HG03025 (cell line): Measurements from ENCODE around the gene WNK2.

Source experiments
- ATAC-seq: cut with Tn5 transposase; IDR thresholded peaks from one replicate; pipeline ENCODE4 v1.9.1; 2021; ENCODE audit warnings: mild to moderate bottlenecking, moderate library complexity; ENCODE audit not compliant: unreplicated experiment, low FRiP score

Gene WNK2

GRCh38 chr9:93252116-93252780, 68.3 kb downstream of the WNK2 start:
- ATAC-seq: no peak

DNA sequence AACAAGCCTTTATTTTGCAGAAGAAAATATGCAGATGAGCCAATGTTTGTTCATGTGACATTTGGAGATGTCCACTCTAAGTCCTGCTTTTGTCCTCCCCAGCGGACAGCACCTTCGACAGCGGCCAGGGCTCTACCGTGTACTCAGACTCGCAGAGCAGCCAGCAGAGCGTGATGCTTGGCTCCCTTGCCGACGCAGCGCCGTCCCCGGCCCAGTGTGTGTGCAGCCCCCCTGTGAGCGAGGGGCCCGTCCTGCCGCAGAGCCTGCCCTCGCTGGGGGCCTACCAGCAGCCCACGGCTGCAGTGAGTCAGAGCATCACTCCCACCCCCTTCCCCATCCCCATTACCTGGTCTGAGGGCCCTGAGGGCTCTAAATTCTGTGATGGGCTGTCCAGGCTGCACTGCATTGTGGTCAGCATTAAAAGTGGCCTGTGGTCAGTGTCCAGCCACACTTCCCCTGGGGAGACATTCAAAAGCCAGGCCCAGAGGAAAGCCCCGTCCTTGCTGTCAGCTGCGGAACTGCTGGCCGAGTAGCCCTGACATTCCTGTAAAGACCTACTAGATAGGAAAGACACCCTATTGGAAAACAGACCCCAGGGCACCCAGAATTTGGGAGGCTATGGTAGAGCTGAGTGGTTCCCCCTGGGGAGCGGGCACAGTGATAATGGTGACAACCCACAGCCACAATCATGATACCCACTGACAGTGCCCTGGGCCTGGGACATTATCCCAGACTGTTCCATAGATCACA, 69.0 kb downstream of the WNK2 start:
- ATAC-seq: no peak

DNA sequence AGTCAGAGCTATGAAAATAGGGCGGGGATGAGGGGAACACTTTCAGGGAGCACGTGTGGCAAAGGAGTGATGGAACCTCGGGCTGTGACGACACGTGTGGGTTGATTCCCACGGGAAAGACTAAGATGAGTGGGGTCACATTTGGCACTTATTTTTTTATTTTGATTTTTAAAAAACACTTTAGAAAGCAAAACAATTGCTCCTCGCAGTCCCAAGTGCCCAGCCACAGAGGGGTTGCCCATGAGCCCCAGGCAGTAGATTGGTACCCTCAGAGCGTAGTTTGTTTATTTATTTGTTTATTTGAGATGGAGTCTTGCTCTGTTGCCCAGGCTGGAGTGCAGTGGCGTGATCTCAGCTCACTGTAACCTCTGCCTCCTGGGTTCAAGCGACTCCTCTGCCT, 69.7 kb downstream of the WNK2 start:
- no peak for ATAC-seq

DNA sequence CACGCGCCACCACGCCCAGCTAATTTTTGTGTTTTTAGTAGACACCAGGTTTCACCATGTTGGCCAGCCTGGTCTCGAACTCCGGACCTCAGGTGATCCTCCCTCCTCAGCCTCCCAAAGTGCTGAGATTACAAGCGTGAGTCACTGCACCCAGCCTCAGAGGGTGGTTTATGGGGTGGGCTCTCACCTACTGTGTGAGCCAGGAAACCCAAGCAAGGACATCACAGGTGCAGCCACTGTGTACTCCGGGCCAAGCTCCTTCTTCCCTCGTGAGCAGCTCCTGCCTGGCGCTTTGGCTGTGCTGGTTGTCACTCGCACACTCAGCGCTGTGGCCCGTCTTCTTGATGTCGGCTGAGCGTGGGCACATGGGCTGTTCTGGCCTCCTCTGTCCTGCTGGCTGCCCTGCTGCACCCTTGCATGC, 70.1 kb downstream of the WNK2 start:
- no peak for ATAC-seq

GRCh38 chr9:93254806-93255493, 71.0 kb downstream of the WNK2 start:
- no peak for ATAC-seq

- ATAC-seq: no peak
These were observed 71.5 kb downstream of the WNK2 start for GRCh38 chr9:93255494-93255867.

GRCh38 chr9:93255994-93256877, 72.3 kb downstream of the WNK2 start:
- ATAC-seq: no peak

DNA sequence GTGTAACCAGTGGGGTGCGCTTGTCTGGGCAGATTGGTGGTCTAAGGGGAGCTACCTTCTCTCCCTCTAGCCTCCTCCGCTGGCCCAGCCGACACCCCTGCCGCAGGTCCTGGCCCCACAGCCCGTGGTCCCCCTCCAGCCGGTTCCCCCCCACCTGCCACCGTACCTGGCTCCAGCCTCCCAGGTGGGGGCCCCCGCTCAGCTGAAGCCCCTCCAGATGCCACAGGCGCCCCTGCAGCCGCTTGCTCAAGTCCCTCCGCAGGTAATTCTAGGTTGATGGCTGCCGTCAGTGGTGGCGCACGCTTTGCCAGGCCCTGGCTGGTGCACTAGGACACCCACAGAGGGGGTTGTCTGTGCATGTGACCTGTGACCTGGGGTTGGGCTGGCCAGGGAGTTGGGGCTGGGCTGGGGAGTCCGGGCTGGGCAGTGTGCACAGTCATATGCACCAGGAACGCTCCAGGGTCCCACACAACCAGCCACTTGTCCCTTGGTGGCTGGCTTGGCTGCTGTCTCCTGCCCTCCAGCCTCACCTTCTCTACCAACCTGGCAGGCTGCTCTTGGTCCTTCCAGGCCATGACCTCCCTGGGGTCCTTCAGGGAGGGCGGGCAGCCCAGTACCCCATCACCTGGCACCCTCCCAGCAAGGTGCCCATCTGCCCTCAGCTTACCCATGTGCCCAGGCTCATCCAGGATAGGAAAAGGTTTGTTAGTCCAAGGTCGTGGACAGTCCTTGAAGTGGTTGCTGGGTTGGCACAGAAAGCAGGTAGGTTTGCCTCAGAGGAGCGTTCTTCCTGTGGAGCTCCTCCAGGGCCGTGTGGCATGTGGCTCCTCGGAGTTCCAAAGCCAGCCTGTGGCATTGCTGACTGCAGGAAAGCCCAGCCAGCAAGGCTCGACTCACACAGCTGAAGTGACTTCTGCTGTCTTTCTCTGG, 73.2 kb downstream of the WNK2 start:
- no peak for ATAC-seq

DNA sequence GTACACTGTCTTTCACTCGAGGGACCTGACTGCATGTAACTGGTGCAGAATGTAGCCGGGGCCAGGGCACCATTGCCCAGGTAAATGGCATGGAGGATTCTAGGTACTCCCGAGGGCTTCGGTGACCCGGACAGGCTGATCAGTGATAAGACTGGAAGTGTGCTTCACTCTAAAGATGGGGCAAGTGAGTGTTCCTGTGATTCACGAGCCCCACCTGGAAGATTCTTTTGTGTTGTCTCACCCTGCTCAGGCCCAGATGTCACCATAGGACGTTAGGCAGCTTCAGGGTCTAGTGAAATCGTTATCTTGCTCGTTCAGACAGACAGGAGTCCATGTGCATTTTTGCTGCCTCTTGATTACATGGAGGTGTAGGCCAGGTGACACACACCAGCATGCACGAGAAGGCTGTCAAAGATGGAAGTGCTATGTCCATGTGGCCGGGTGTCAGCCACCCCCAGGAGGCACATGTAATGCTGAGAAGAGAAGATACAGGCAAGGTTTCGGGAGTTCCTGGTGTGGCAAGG, 73.9 kb downstream of the WNK2 start:
- ATAC-seq: no peak

DNA sequence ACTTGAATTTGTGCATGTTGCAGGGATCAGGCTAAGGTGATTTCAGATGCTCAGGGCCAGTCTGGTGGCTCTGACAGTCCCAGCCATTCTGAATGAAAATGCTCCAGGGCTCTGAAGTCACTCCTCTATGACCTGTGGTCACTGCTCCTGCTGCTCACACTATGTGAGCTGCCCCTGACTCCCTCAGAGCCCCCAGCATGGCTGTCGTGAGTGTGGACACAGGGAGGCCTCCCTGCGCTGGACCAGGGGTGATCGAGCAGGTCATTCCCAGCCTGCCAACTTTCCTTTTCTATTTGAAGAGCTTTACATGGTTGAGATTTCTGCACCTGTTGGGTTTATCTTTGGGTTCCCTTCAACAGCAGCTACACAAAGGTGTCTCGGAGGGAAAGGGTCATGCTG, 74.5 kb downstream of the WNK2 start:
- no peak for ATAC-seq

GRCh38 chr9:93258818-93259489, 75.0 kb downstream of the WNK2 start:
- no peak for ATAC-seq

DNA sequence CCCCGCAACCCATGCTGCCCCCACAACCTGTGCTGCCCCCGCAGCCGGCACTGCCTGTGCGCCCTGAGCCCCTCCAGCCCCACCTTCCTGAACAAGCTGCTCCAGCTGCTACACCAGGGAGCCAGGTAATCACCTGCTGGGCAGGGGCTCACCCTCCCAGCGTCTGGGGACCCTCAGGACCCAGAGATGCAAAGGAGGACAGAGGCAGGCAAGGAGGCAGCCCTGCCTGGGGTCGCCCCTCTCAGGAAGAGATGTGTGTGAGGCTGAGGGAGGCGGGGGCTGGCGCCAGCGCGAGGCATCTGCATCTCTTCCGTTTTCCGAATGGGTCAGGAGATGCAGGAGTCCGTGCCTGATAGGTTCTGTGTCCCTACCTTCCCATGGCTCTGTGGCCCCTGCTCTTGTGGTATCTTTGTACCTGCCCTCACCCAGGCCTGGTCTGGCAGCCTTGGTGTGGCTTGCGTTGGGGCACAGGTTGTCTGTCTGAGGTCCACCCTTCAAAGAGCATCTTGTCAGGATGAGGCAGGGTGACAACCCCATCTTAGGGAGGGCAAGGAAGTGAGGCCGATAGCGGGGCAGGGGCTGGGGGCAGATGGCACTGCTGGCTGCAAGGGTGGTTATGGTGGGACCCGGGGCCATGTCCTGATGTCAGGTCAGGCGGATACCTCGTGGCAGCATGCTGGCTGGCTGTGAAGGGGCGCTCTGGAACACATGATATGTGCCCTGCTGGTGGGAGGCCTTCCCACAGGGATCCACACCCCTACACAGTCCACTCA, 75.7 kb downstream of the WNK2 start:
- ATAC-seq: no peak

DNA sequence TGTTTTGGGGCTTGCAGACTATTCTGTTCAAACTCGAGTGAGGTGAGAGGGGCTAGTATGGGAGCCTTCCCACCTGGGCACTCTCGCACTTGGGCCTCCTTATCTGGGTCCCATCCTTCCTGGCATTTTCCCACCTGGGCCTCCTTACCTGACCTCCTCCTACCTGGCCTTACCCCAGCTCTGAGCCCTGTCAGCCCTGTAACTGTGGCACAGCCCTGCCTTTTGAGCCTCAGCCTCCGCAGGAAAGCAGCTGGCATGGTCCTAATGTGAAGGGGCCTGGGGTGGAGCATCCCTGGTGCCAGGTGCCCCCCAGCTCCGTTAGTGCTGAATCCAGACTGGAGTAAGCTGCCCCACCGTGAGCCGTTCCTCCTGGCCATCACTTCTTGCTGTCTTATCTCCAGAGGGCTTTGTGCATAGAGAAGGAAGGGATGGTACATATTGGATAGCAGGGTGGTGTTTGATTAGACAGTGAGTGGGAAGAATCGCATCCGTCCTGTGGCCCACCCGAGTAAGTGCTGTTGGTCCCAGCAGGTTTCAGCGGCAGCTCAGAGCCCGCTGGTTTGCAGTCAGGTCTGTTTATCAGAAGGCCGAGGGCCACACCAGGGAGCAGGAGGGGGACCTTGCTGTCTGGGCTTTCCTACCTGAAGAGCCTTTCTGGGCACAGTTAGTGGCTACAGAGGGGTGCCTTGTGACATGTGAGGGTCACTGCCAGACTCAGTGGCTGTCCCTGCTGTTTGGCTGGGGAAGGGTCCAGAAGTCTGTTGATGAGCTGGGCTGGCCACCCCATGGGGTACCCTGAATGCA, 76.5 kb downstream of the WNK2 start:
- no peak for ATAC-seq

DNA sequence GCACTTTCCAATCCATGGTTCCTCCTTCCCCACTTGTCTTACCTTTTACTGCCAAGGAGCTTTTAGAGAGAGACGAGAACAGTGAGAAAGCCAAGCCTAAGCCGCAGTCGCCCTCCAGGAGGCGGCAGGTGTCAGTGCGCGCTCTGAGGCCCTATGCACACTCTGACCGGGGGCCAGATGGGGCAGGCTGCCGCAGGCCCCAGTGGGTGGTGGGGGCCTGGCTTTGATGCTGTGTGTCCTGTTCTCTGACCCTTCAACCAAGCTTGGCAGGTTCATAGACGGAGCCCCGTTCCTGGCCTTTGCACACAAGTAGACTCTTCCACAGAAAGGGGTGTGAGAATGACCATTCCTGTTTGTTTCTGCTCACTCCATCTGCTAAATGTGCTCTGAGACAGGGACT, 77.3 kb downstream of the WNK2 start:
- ATAC-seq: no peak

DNA sequence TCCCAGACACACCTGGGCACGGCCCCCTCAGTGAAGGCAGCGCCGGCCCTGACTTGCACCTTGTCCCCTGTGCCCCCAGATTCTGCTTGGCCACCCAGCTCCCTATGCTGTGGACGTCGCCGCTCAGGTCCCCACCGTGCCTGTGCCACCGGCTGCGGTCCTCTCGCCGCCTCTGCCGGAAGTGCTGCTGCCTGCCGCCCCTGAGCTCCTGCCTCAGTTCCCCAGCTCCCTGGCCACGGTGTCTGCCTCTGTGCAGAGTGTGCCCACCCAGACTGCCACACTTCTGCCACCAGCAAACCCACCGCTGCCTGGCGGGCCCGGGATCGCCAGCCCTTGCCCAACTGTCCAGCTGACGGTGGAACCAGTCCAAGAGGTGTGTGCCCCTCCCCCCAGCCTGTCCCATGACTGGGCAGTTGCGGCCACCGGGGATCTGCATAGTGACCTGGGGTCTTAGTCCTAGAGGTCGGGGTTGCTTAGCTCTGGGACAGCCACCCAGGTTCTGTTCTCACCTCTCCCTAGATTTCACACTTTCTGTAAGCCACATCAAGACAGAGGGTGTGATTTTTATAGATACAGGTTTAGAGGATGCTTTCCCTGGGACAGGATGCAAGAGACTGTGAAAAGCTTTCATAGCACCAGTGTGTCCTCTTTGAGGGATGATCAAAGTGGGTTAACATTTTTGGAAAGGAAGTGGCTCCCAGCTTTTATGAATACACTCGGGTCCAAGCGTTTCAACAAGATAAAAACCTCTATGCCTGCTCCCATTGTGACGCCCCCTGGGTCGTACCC, 78.0 kb downstream of the WNK2 start:
- no peak for ATAC-seq

DNA sequence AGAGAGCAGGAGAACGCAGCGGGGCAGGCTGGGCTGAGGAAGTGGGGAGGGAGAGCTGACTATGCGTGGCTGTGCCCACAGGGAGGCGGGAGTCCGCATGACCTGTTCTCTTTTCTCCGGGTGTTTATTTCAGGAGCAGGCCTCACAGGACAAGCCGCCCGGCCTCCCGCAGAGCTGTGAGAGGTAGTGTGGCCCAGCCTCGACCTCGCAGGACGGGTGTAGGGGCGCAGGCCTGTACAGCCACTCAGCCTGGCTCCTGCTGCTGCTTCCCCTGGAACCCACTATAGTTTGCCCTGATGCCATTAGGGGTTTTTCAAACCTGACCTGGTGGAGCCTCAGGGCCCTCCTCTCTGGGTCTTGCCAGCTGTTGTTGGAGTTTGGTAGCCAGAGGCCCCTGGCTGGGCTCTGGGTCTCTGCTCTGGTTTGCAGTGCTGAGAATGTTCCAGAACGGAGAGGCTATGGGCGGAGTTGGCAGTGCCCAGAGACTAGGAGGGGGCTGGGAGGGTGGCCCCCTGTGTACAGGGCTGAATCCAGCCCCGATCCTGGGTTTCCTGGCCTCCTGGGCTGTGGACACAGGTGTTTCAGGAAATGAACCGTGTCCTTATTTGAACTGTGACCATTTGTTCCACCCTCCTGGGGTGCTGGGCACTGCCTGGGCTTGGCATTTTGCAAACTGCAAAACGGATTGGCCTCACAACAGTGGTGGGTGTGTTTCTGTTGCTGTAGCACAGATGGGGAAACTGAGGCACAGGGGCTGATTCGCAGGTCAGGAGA, 78.8 kb downstream of the WNK2 start:
- no peak for ATAC-seq
